HepG2 (cell line): ENCODE measurements around the gene POMP. TPM values are rescaled to one million over a fixed set of nuclear protein-coding genes. Genes with fewer than 3 reads are reported as not detected.

Experiments
- AGO2 ChIP-seq: fragments of 200-400 bp; formaldehyde crosslinking; optimal IDR thresholded peaks from 2 replicates; pipeline ENCODE3; 2017; ENCODE audit warnings: mild to moderate bottlenecking, low read depth, low read length, moderate library complexity
- CBX2 ChIP-seq, 2 experiments: fragments of 200-600 bp in 1 of 2; sonication (generic); formaldehyde crosslinking in 1 of 2; IDR thresholded peaks; 2 replicates each; pipeline versions ENCODE4 v1.7.0 to v1.8.1; 2018 to 2022; ENCODE audit warnings: low read depth in 2 of 2, low read length in 1 of 2, mild to moderate bottlenecking in 1 of 2, missing genetic modification reagents in 1 of 2
- DNMT3B ChIP-seq: conservative IDR thresholded peaks from 2 replicates; pipeline ENCODE4 v1.6.1; 2016; ENCODE audit warnings: missing biosample characterization, control low read depth
- DZIP1 ChIP-seq: sonication (generic); formaldehyde crosslinking; IDR thresholded peaks from 2 replicates; pipeline ENCODE4 v1.5.0; 2020; ENCODE audit warnings: mild to moderate bottlenecking, missing genetic modification reagents
- EHMT2 ChIP-seq: fragments of 200-600 bp; sonication (generic); IDR thresholded peaks from 2 replicates; pipeline ENCODE4 v1.7.0; 2017; ENCODE audit warnings: antibody characterized with exemption, low read depth, low read length, borderline replicate concordance
- HCFC1 ChIP-seq: fragments of 150-350 bp; IDR thresholded peaks from 2 replicates; pipeline ENCODE4 v1.6.1; 2014; ENCODE audit warnings: low read depth, low read length
- KDM6A ChIP-seq: IDR thresholded peaks from 2 replicates; pipeline ENCODE4 v1.6.1; 2016; ENCODE audit warnings: low read depth
- NR0B2 ChIP-seq: sonication (generic); formaldehyde crosslinking; IDR thresholded peaks from 2 replicates; pipeline ENCODE4 v1.4.0; 2020; ENCODE audit warnings: mild to moderate bottlenecking, missing genetic modification reagents
- PAXIP1 ChIP-seq: sonication (generic); formaldehyde crosslinking; conservative IDR thresholded peaks from 2 replicates; pipeline ENCODE4 v1.4.0; 2020; ENCODE audit warnings: mild to moderate bottlenecking, missing genetic modification reagents, moderate library complexity
- PCBP2 ChIP-seq: fragments of 200-400 bp; formaldehyde crosslinking; optimal IDR thresholded peaks from 2 replicates; pipeline ENCODE3; 2018; ENCODE audit warnings: low read length, low read depth; ENCODE audit not compliant: poor library complexity, severe bottlenecking
- PRDM10 ChIP-seq: sonication (generic); formaldehyde crosslinking; IDR thresholded peaks from 2 replicates; pipeline ENCODE4 v1.4.0; 2020; ENCODE audit warnings: low read depth, missing genetic modification reagents
- SNAI1 ChIP-seq: sonication (generic); formaldehyde crosslinking; IDR thresholded peaks from 2 replicates; pipeline ENCODE4 v1.5.0; 2020; ENCODE audit warnings: mild to moderate bottlenecking, missing genetic modification reagents, borderline replicate concordance
- ZNF263 ChIP-seq: sonication (generic); formaldehyde crosslinking; IDR thresholded peaks from 2 replicates; pipeline ENCODE4 v1.4.0; 2020; ENCODE audit warnings: missing genetic modification reagents
- ZNF597 ChIP-seq: sonication (generic); formaldehyde crosslinking; IDR thresholded peaks from 2 replicates; pipeline ENCODE4 v1.5.0; 2020; ENCODE audit warnings: missing genetic modification reagents
- ZNF740 ChIP-seq: sonication (generic); formaldehyde crosslinking; IDR thresholded peaks from 2 replicates; pipeline ENCODE4 v1.4.0; 2020; ENCODE audit warnings: missing genetic modification reagents
- polyA plus RNA-seq, 8 experiments: library from polyadenylated mRNA; depleted of rRNA in 3 of 8; stranded (reverse) in 7 of 8; unstranded in 1 of 8; fragments of >200 nt; fragmentation: Illumina TruSeq in 4 of 8; extraction: Trizol in 4 of 8; gene quantifications; 2 replicates each; pipeline versions ENCODE4 v1.2.1 to v1.2.3, GENCODE V29; 2011 to 2016; ENCODE audit warnings: low read depth in 4 of 8, missing spikeins in 1 of 8, mixed read lengths in 1 of 8; ENCODE audit not compliant: insufficient read depth in 1 of 8
- total RNA-seq, 5 experiments: library from RNA; depleted of rRNA; stranded (reverse); fragments of >200 nt; fragmentation: Illumina TruSeq; extraction: Trizol; gene quantifications; 2 replicates each; pipeline ENCODE4 v1.2.3, GENCODE V29; 2016; ENCODE audit warnings: low read depth in 1 of 5

POMP gene
- total and polyA plus RNA-seq, 2 of the 13 experiments (the other 11 are each of a cell fraction or from before 2014, with no cell fraction given), result 30.6 to 118 TPM

GRCh38 chr13:28658796-28659620 lies at the start of gene POMP (continued):
- TF ChIP-seq DZIP1, result no peak
- no peak for TF ChIP-seq SNAI1 (CRISPR knock-in tag)
- 0 out of 2 replicates have a peak, but pooled peaks have one; percentile 17 for TF ChIP-seq PAXIP1 (CRISPR knock-in tag)
- TF ChIP-seq EHMT2, result no peak
- TF ChIP-seq ZNF740, result no peak
- TF ChIP-seq PRDM10 (CRISPR knock-in tag), result peak; percentile 49; the same call in 1 of the 2 replicates
- TF ChIP-seq ZNF597 (CRISPR knock-in tag), result no peak
- TF ChIP-seq CBX2 (IDR thresholded peaks at IDR 0.05; ENCODE audit: low read depth, low read length), result no peak
- no peak for TF ChIP-seq CBX2 (CRISPR knock-in tag; IDR thresholded peaks at IDR 0.05; ENCODE audit: low read depth)
- TF ChIP-seq KDM6A, result no peak
- peak; percentile 84 for TF ChIP-seq AGO2
- peak; percentile 16; the same call in 1 of the 2 replicates for TF ChIP-seq ZNF263 (CRISPR knock-in tag)
- no peak for TF ChIP-seq DNMT3B (CRISPR knock-in tag)
- peak; percentile 56 for TF ChIP-seq HCFC1
- no peak for TF ChIP-seq NR0B2
- no peak for TF ChIP-seq PCBP2
